Astrocyte of the hippocampus (primary cell): ENCODE data around the gene AKR1C1.
"Not testable (repeated sequence)": the region's sequence is repeated elsewhere in the genome, so short reads cannot be mapped to it uniquely, and the experiment has no call there.

Source experiments
- DNase-seq: peaks from one replicate; pipeline ENCODE4 v3.0.0; 2011; ENCODE audit warnings: low read depth, low spot score

AKR1C1 gene

DNA sequence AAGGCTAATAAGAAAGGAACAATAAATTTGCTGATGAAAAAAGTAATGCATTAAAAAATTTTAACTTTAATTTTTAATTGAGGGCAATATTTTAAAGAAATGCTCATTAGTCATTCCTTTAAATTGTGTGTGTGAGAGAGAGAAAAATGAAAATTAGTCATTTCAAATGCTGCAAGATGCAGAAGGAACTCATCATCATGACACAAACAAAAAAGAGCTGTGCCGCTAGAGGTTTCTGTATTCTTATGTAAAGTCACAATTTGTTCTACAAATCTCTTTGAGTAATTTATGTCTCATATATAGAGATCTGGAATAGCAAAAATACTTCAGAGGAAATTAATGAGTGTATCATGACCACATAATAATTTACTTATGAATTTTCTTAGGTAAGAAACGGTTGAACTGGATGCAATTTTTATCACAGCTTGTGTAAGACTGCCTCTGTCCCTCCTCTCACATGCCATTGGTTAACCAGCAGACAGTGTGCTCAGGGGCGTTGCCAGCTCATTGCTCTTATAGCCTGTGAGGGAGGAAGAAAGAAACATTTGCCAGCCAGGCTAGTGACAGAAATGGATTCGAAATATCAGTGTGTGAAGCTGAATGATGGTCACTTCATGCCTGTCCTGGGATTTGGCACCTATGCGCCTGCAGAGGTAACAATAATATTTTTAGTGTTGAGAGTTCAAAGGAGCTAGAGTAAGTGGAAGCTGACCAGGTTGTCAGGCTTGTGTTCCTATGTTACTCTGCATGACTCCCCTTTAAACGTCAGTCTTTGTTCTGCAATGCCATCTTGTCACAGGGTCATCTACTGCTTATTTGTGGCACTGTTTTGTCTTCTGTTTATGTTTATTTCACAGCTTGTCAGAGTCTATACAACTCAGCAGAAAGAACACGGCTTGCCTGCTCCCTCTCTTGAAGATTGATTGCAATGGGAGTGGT lies at the start of gene AKR1C1:
AKR1C1 (plus strand) TSS at position 540 of the 939 bp plus-strand sequence; CDS start at position 570, 30 bp downstream.
- DNase-seq, result peak; percentile 11

DNA sequence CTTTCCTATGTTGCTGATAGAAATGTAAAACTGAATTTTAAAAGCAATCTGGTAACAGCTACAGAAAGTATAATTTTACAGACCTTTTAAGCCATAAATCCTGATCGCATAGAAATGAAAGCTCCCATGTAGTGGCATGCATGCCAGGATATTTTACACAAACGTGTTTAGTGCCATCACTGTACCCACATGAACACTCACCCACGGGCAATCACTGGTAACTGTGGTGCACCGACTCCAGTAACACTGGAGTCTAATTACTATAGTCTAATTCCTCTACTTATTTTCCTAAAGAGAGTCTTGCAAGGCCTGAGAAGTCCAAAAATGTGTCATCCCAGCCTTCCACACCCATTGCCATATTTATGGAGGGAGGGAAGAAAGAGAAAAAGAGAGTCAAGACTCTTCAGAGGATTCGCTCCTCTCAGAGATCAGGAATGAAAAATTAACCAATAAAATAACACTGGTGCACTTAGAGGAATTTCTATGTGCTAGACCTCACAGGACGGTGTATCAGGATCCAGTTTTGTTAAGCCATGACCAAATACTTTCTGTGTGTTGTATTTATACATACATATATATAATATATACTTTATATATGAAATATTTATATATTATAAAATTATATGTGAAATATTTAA lies 48.9 kb upstream of the AKR1C1 start:
- no peak for DNase-seq

DNA sequence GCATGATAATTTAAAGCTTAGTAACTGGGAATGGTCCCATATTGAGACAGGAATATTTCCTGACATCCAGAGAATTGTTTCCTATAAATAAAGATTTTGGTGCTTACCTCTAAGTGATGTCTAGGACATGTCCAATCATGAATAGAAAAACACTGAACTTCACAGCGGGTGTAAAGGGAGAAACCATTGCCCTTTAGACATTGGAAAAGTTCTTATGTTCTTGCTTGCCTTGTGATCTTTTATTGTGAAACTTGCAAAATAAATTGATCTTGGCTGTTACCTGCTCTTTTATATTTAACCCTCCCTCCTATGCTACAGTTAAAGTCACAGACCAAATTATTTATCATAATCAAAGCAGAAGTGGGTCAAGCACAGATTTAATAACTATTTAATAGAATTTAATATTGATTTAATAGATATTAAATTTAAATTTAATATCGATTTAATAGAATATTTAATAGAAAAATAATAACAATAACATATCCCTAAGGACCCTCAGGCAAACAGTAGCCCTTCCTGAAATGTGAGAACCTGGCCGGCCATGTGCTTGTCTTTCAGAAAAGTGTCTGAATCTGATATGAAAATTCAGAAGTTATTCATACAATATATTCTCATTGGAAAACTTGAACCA lies 47.0 kb upstream of the AKR1C1 start:
- DNase-seq, result no peak

DNA sequence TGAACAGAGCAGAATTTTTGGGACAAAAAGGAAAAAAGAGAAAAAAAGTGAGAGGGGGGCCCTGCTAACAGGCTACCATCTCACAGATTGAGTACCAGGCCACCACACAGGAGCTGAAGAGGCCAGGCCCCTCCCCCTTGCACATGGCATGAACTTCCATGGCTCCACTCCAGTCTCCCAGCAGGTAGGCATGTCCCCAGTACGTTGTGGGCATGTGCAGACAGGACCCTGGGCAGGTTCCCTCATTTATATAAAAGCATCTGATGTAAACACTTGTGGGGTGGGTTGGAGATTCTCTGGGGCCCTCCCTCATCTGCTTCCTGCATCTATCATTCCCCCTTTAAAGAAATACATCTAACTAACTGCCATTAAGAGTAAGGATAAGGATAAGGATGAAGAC lies 45.0 kb upstream of the AKR1C1 start:
- DNase-seq, result no peak

DNA sequence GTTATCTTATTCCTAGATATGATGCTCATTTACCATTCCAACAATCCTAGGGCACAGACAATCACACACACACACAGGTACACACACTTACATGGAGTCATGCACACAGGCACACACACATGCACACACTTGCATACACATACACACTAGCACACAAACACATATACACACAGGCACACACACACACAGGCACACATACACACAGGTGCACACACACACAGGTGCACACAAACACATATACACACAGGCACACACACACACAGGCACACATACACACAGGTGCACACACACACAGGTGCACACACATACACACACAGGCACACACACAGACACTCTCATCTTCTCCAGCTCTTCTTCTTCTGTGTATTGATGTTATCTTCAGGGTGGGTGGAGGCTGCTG lies 38.7 kb upstream of the AKR1C1 start:
- not testable (repeated sequence) for DNase-seq

DNA sequence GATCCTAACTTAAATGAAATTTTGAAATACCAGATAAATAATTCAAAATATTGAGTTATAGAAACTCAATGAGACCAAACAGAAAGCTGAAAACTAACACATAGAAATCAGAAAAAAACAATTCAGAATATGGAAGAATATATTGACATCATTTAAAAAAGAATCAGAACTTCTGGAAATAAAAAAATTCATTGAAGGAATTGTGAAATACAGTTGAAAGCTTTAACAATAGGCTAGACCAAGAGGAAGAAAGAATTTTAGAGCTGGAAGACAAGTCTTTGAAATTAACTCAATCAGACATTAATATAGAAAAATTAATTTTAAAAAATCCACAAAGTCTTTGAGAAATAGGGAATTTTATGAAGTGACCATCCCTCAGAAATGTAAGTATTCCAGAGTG lies 36.8 kb upstream of the AKR1C1 start:
- DNase-seq, result no peak

DNA sequence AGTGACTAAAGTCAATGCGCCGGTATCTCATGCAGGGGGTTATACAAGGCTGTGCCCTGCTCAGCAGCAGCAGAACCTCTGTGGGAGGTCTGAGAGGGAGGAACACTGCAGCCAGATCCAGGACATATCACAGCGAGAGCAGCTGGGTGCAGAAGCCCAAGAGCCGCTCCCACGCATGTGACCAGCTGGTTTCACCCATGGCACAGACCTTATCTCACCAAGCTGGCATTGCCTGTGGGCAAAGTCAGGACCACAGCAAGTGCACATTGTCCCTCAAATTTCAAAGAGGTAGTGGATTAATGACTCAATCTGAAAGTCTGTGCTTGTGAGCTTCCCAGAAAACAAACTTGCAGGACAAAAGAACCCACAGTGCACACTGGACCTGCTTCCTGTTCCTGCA lies 31.6 kb upstream of the AKR1C1 start:
- DNase-seq, result no peak

DNA sequence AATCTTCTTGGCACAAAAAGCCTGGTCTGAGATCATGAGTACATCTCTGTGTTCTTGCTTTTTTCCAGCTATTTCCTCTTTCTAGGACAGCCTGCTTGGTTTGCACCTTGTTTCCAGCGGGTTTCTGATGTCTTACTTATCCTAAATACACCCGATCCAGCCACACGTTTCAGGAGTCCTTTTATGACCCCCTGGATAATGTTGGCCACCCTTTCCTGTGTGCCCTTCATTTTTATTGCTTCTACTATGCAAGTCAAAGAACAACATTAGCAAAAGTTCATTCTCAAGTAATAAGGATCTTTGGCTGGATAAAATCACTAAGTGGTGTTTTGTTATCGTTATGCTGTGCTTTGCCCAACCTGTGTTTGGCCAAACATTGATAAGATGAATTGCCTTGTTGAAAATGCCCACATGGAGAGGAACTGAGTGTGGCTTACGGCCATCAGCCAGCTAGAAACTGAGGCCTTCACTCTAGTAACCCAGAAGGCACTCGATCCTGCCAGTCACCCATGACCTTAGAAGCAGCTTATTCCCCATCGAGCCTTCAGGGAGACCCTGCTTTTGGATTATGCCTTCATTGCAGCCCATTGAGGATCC lies 28.7 kb upstream of the AKR1C1 start:
- DNase-seq, result no peak

DNA sequence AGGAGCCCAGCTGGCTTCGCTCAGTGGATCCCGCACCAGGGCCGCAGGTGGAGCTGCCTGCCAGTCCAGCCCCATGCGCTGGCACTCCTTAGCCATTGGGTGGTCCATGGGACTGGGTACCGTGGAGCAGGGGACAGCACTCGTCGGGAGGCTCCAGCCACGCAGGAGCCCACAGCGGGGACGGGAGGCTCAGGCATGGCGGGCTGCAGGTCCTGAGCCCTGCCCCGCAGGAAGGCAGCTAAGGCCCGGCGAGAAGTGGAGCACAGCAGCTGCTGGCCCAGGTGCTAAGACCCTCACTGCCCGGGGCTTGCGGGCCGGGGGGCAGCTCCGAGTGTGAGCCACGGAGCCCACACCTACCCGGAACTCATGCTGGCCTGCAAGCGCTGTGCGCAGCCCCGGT lies 25.9 kb upstream of the AKR1C1 start:
- no peak for DNase-seq

DNA sequence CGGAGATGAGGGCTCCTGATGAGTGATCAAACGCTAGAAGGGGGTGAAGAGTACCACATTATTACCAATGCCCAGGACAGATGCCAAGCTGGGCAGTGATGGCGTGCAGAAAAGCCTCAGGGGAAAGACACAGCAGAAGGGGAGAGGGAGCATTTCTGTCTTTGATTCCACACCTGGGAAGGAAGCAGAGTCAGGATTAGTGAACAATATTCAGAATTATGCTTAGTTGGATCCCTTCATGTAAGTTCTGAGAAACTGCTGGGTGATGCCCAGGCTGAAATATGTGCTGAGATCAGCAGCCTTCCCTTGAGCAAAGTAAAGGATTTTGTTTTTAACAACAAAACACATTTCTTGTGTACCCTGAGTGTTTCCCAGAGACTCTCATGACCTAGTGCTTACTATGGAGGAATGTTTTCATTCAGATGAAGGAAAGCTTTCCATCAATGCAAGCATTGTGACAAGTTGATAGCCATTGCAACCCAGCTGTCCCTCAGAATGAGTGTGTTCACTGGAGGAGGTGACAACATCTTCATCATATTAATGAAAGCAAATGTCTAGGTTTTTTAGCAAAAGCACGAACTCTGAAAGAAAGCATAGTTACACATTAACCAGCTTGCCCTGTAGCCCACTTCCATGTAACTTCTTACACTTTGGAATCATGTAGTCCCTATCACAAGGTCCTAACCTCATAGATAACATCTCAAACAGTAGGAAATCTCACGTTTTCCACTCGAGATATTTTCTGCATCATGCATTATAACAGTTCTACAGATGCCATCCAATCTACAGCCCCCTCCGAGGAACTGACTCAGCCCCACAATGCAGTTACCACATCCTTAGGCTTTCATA lies 23.8 kb upstream of the AKR1C1 start:
- no peak for DNase-seq

DNA sequence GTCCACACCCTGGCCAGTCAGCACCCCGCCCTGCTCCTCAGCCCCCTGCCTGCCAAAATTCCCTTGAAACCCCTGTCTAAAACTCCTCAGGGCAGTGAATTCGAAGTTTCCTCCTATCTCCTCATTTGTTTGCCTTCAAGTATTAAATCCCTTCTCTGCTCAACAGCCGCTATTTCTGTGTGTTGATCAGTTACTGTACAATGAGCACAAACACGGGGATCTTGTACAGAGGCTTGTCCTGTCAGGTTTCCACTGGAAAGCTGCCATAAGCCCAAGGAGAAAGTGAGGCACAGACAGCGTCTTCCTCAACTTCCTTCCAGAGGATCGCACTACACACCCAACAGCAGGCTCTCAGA lies 23.2 kb upstream of the AKR1C1 start:
- not testable (repeated sequence) for DNase-seq

DNA sequence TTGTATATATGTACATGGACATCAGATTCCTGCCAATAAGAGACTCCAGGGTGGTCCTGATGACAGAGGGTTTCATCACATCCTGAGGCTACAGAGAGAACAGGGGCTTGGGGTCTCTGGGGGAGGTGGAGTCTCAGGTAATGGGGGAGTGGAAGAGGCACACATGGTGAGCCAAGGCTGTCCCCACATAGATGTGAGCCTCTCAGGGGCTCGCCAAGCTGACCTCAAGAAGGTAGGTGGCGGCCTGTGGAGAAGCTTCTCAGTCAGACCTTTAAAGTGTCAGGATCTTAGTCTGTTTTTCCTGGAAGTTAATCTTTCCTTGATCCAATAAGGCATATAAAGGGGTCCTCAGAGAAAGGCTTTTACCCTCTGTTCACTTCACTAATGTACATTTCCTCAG lies 22.3 kb upstream of the AKR1C1 start:
- not testable (repeated sequence) for DNase-seq

DNA sequence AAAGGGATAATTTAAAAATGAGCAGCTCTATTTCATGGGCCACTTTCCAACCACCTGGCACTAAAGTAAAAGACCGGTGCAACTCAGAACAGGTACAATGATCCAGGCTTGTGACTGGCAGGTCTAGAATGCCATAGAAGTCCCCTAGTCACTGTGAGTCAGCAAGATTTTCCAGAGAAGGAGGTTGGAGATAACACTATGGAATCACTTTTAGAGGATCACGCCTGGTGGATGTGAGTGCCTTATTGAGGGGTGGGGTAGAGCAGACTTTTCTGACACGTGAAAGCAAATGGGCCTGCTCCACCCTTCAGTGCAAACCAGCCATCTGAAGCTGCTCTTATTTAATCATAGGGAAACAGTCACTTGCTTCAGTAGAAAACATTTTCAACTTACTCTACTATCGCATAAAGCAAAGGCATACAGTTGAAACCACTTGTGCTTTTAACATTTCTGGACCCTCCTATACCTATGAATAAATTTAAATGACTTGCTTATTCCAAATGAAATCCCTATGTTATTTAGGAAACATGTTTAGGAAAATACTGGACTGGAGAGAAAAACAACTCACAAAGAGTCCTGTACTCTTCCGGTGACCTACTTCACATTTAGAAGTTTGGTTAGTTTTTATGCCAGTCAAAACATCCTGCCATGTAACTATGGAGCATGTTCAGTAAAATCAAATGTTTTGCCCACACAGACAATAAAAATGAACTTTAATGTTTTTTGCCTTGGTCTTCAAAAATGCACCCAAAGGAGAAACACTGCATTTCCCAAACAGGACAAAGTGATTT lies 21.5 kb upstream of the AKR1C1 start:
- DNase-seq, result no peak

DNA sequence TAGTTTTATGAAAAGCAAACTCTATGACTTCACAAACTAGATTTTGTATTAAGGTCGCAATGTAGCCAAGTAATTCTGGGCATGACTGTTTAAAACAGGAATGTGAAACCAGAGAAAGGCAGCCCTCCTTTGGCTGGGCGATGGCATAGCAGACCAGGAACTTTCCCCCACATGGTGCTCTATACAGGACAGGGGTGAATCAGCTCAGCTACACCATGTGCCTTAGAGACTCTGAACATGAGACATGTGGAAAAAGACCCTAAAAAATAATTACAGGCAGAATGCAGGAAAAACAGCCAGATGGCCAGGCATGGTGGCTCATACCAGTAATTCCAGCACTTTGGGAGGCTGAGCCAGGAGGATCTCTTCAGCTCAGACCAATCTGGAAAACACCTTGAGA lies 20.3 kb upstream of the AKR1C1 start:
- DNase-seq, result peak; percentile 56

DNA sequence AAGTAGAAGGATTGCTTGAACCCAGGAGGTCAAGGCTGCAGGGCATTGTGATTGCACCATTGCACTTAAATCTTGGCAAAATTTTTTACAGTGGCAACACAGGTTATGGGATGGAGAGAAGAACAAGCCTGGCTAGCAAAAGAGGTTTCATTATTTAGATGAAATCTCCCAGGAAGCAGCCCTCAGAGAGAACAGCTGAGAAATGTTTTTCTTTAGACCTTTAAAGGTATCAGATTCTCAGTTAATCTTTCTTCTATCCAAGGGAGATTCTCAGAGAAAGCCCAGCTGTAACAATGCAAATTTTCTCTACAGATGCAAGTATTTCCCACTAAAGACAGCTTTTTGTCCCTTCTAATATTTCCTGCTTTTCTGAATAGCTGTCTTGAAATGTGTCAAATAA lies 19.8 kb upstream of the AKR1C1 start:
- DNase-seq, result not testable (repeated sequence)

DNA sequence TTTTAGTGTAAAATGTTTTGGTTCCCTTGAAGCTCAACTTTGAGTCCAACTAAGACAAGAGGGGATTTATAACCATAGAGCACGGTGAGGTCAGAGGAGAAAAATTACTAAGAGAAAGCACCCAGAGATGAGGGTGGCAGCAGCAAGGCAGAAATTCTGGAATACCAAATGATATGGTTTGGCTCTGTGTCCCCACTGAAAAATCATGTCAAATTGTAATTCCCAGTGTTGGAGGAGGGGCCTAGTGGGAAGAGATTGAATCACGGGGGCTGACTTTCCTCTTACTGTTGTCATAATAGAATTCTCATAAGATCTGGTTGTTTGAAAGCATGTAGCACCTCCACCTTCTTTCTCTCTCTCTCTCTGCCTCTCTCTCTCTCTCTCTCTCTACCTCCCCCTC lies 19.4 kb upstream of the AKR1C1 start:
- no peak for DNase-seq

DNA sequence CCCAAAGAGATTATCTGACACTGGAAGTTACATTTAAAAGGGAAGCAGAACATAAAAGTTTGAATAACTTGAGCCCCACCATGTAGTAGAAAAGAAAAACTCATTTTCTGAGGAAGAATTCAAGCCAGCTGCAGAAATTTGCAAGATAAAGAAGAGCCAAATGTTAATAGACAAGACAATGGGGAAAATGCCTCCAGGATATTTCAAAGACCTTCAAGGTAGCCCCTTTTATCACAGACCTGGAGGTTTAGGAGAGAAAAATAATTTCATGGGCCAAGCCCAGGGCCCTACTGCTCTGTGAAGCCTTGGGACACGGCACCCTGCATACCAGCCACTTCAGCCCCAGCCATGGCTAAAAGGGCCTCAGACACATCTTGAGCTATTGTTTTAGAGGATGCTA lies 18.4 kb upstream of the AKR1C1 start:
- no peak for DNase-seq

DNA sequence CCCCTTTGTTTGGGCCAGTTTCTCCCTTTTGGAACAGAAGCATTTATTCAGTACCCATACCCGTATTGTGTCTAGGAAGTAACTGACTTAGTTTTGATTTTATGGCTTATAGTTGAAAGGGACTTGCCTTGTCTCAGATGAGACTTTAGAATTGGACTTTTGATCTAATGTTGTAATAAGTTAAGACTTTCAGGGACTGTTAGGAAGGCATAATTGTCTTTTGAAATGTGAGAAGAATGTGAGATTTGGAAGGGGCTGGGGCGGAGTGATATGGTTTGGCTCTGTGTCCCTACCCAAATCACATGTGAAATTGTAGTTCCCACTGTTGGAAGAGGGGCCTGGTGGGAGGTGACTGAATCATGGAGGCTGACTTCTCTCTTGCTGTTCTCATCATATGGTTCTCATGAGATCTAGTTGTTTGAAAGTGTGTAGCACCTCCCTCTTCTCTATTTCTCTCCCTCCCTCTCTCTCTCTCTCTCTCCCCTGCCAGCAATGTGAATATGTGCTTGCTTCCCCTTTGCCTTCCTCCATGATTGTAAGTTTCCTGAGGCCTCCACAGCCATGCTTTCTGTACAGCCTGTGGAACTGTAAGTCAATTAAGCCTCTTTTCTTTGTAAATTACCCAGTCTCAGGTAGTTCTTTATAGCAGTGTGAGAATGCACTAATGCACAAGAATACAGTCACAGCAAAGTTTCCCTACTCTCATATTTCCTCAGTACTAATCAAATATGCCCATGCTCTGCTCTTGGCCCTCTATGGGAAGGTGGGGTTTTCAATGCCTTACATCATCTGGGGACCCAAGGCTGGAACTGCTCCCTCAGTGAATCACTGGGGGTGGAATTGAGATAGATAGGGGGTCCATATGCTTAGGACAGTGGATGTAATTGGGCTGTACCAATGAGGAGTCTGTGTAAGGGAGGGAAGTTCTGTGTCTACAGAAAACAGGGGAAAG lies 17.2 kb upstream of the AKR1C1 start:
- DNase-seq, result no peak

DNA sequence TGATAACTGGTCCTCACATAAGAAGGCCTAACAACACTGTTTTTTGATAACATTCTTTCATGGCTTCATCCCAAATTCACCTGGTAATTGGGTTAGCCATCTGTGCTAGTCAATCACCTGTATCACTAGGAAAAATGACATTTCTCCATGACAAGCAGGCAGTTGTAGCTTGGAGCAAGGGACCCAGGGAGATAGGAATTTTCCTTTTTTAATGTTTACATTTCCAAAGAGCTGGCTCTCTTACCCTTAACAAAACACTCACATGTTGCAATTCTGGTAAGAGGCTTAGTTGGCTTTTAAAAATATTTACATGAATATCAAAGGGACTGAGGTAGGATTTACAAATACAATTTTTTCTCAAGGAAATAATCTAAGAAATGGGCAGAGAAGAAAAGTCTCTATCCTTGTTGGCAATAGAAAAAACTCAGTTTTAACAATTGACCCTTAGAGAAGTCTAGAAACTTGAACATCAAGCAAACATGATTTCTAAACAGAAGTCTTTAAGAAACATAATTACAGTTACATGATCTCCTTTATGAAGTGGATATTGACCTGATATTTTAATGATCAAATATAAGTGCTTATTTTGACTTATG lies 16.1 kb upstream of the AKR1C1 start:
- peak; percentile 25 for DNase-seq
